Vagina (tissue), 2 donors: ENCODE data around the gene SETDB1. TPM values are rescaled to one million over a fixed set of nuclear protein-coding genes. Genes with fewer than 3 reads are reported as not detected.

Source experiments
- DNase-seq, 2 donors: peaks; one replicate each; pipeline ENCODE4 v3.0.0-alpha.2; 2017; ENCODE audit errors: extremely low spot score in 2 of 2
- H3K27ac ChIP-seq: fragments of 200-600 bp; sonication (generic); one replicate; pipeline ENCODE4 v1.5.1; 2019
- H3K27me3 ChIP-seq: fragments of 200-600 bp; sonication (generic); one replicate; pipeline ENCODE4 v1.5.1; 2019
- H3K36me3 ChIP-seq, 2 donors: fragments of 200-600 bp; sonication (generic); one replicate each; pipeline ENCODE4 v1.5.1; 2017 to 2019
- H3K4me1 ChIP-seq: fragments of 200-600 bp; sonication (generic); one replicate; pipeline ENCODE4 v1.5.1; 2019
- H3K4me3 ChIP-seq, 2 donors: fragments of 200-600 bp; sonication (generic); 1 replicate in 1 of 2; 2 replicates in 1 of 2; pipeline ENCODE4 v1.5.1; 2016 to 2019
- H3K9me3 ChIP-seq: fragments of 200-600 bp; sonication (generic); one replicate; pipeline ENCODE4 v1.5.1; 2019
- POLR2A ChIP-seq, 2 donors: fragments of 450-650 bp; IDR thresholded peaks; one replicate each; pipeline ENCODE4 v1.6.1; 2017; ENCODE audit warnings: antibody characterized with exemption in 2 of 2, mild to moderate bottlenecking in 2 of 2, moderate library complexity in 2 of 2
- POLR2AphosphoS5 ChIP-seq, 2 donors: sonication (generic); formaldehyde crosslinking; IDR thresholded peaks; one replicate each; pipeline ENCODE4 v1.9.0; 2017; ENCODE audit warnings: antibody characterized with exemption in 2 of 2, mild to moderate bottlenecking in 2 of 2, low read depth in 1 of 2; ENCODE audit not compliant: insufficient read depth in 1 of 2
- intact Hi-C: fragments of 100-400 bp; cut with DNase I; formaldehyde crosslinking; loops from one replicate; pipeline ENCODE4 v1.15.1; 2023
- total RNA-seq: library from RNA; depleted of rRNA; stranded (reverse); fragments of >200 nt; gene quantifications from one replicate; pipeline ENCODE4 v1.2.3, GENCODE V29; 2016
- TF ChIP-seq, protein P1 (sequence below), 3 experiments: fragments of 450-650 bp in 2 of 3; fragments of 200-600 bp in 1 of 3; sonication (generic) in 1 of 3; IDR thresholded peaks; one replicate each; pipeline ENCODE4 v1.5.1; 2017 to 2019; ENCODE audit warnings: antibody characterized with exemption in 3 of 3, mild to moderate bottlenecking in 2 of 3, moderate library complexity in 2 of 3

SETDB1 gene
- total RNA-seq, 1 donor from 2014 or later, result 51.1 TPM

DNA sequence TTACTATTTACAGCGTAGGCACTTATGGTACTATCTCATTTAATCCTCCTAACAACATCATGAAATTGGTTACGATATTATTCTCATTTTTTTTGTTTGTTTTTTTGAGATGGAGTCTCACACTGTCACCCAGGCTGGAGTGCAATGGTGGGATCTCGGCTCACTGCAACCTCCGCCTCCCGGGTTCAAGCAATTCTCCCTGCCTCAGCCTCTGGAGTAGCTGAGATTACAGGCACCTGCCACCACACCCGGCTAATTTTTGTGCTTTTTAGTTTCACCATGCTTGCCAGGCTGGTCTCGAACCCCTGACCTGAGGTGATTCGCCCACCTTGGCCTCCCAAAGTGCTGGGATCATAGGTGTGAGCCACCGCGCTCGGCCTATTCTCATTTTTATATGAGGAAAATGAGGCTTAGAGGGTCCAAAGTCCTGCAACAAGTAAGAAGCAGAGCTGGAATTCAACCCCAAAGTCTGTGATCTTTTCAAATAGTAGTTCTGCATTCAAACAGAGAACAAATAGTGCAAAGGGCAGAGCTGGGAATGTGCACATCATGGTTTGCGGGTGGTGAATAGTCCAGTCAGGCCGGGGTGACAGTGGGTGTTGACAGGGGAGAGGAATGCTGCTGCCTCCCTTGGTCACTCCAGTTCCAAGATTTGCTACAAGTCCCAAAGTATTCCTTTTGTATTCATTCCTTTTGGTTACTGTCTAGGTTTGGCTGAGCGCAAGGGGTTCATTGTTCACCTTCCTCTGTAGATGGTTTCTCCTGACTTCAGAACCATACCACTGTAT, 86.7 kb downstream of the SETDB1 start:
- TF ChIP-seq POLR2A (IDR thresholded peaks at IDR 0.05), result no peak
- intact Hi-C loops, result no loop called here
- Histone ChIP-seq H3K9me3 (no peaks in the 10 kb centered on the region), H3K4me1 (peaks cover 32% of the 10 kb centered on the region), H3K4me3 (no peak overlapping the region), H3K27ac (no peak overlapping the region), H3K36me3 (peaks cover 0 to 3% of the 10 kb centered on the region in 2 donors), H3K27me3 (no peaks in the 10 kb centered on the region)
- no peak for DNase-seq

DNA sequence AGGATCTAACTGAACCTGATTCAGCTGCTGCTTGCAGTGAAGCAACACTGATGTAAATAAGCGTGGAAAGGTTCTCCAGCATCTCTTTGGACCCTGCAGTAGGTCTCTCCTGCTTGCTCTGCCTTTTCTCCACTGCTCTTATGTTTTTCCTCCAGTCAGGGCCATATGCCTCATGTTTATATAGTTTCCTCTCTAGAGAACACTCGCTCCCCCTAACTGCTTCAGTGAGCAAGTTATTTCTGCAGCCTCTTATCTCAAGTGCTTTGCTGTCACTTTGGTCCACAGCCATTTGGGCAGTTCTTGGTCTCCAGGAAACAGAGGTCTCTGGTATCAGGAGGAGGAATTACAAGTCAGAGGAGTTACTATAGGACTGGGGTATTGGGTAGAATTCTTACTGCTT, 87.4 kb downstream of the SETDB1 start:
- intact Hi-C loops, result no loop called here
- no peak for TF ChIP-seq POLR2AphosphoS5 (IDR thresholded peaks at IDR 0.05; ENCODE audit: insufficient read depth in 1 of 2, low read depth in 1 of 2)
- TF ChIP-seq, protein P1, sequence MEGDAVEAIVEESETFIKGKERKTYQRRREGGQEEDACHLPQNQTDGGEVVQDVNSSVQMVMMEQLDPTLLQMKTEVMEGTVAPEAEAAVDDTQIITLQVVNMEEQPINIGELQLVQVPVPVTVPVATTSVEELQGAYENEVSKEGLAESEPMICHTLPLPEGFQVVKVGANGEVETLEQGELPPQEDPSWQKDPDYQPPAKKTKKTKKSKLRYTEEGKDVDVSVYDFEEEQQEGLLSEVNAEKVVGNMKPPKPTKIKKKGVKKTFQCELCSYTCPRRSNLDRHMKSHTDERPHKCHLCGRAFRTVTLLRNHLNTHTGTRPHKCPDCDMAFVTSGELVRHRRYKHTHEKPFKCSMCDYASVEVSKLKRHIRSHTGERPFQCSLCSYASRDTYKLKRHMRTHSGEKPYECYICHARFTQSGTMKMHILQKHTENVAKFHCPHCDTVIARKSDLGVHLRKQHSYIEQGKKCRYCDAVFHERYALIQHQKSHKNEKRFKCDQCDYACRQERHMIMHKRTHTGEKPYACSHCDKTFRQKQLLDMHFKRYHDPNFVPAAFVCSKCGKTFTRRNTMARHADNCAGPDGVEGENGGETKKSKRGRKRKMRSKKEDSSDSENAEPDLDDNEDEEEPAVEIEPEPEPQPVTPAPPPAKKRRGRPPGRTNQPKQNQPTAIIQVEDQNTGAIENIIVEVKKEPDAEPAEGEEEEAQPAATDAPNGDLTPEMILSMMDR (IDR thresholded peaks at IDR 0.05), result no peak
- no peak for TF ChIP-seq POLR2A (IDR thresholded peaks at IDR 0.05)
- no peak overlapping the region for H3K4me3 ChIP-seq
- H3K9me3 ChIP-seq, result no peaks in the 10 kb centered on the region
- H3K27me3 ChIP-seq, result no peaks in the 10 kb centered on the region
- DNase-seq, result no peak
- peaks cover 0 to 9% of the 10 kb centered on the region in 2 donors for H3K36me3 ChIP-seq
- H3K4me1 ChIP-seq, result peaks cover 29% of the 10 kb centered on the region
- no peak overlapping the region for H3K27ac ChIP-seq

Other genes starting within 250 kb of the SETDB1 start
- gene GOLPH3L, start 229.2 kb upstream of the SETDB1 start, total RNA-seq, result 21.9 TPM
- gene HORMAD1, start 205.5 kb upstream of the SETDB1 start, total RNA-seq, result 1.2 TPM
- gene CTSS, start 160.6 kb upstream of the SETDB1 start, total RNA-seq, result 34.1 TPM
- gene CTSK, start 118.1 kb upstream of the SETDB1 start, total RNA-seq, result 67.3 TPM
- 71.5 TPM for gene ARNT, start 49.8 kb upstream of the SETDB1 start, total RNA-seq
- not detected for gene CTXND2, start 39.2 kb upstream of the SETDB1 start, total RNA-seq
- 86.4 TPM for gene CERS2, start 48.5 kb downstream of the SETDB1 start, total RNA-seq
- gene ANXA9, start 55.9 kb downstream of the SETDB1 start, total RNA-seq, result 0.49 TPM
- 27.0 TPM for gene MINDY1, start 80.5 kb downstream of the SETDB1 start, total RNA-seq
- gene PRUNE1, start 82.1 kb downstream of the SETDB1 start, total RNA-seq, result 25.5 TPM
- gene BNIPL, start 110.2 kb downstream of the SETDB1 start, total RNA-seq, result 105 TPM
- gene C1orf56, start 121.4 kb downstream of the SETDB1 start, total RNA-seq, result 5.2 TPM
- 89.1 TPM for gene CDC42SE1, start 133.3 kb downstream of the SETDB1 start, total RNA-seq
- 3.7 TPM for gene MLLT11, start 134.0 kb downstream of the SETDB1 start, total RNA-seq
- gene GABPB2, start 144.4 kb downstream of the SETDB1 start, total RNA-seq, result 19.2 TPM
- 10.1 TPM for gene SEMA6C, start 220.3 kb downstream of the SETDB1 start, total RNA-seq
- gene TNFAIP8L2, start 230.3 kb downstream of the SETDB1 start, total RNA-seq, result 7.6 TPM
- gene LYSMD1, start 239.5 kb downstream of the SETDB1 start, total RNA-seq, result 21.1 TPM
- 22.1 TPM for gene SCNM1, start 239.8 kb downstream of the SETDB1 start, total RNA-seq
- gene TMOD4, start 249.6 kb downstream of the SETDB1 start, total RNA-seq, result 2.2 TPM